Measurements from ENCODE around the gene NUDC. TPM values are rescaled to one million over a fixed set of nuclear protein-coding genes. Genes with fewer than 3 reads are reported as not detected.
A peak's percentile ranks its signal among the peaks of the same experiment; 100 is the strongest.

Gene NUDC
- total RNA-seq, 1 donor from 2014 or later, result 70.2 TPM

- Histone ChIP-seq H3K27me3 (ENCODE audit: insufficient read depth, low read length) (peaks cover 8% of the 10 kb centered on the region), H3K36me3 (ENCODE audit: insufficient read depth, low read length) (no peaks in the 10 kb centered on the region), H3K9me3 (ENCODE audit: insufficient read depth, low read depth, low read length) (no peaks in the 10 kb centered on the region), H3K79me2 (ENCODE audit: insufficient read depth, low read length) (no peaks in the 10 kb centered on the region), H3K4me3 (ENCODE audit: insufficient read depth, low read depth, low read length) (no peak overlapping the region), H3K9ac (ENCODE audit: low read length) (no peak overlapping the region), H3K27ac (ENCODE audit: low read depth, low read length) (no peak overlapping the region), H3K4me2 (ENCODE audit: low read length) (no peak overlapping the region), H2AFZ (ENCODE audit: low read depth, low read length) (no peak overlapping the region), H4K20me1 (ENCODE audit: insufficient read depth, low read length) (no peaks in the 10 kb centered on the region), H3K4me1 (ENCODE audit: insufficient read depth, low read length) (peaks cover 6% of the 10 kb centered on the region)
- FAIRE-seq, result no peak
- Mint-ChIP-seq H3K4me1 (ENCODE audit: low read depth, unreplicated experiment) (peaks cover 8% of the 10 kb centered on the region), H3K27me3 (ENCODE audit: low read depth, unreplicated experiment) (peaks cover 30% of the 10 kb centered on the region), H3K36me3 (ENCODE audit: low read depth, unreplicated experiment) (no peaks in the 10 kb centered on the region), H3K9me3 (ENCODE audit: unreplicated experiment) (no peaks in the 10 kb centered on the region), H3K27ac (ENCODE audit: unreplicated experiment) (no peak overlapping the region), H3K4me3 (ENCODE audit: unreplicated experiment) (no peak overlapping the region)
- DNase-seq (ENCODE audit: low read depth), result no peak
- TF ChIP-seq CTCF (IDR thresholded peaks at IDR 0.05; ENCODE audit: insufficient read depth, low read depth, low read length) (no peak), EZH2 (IDR thresholded peaks at IDR 0.05; ENCODE audit: insufficient read depth, low read length) (no peak)
Measured at GRCh38 chr1:26970810-26971209, 49.3 kb downstream of the NUDC start.

- H2AFZ ChIP-seq (ENCODE audit: low read depth, low read length), result no peak overlapping the region
- TF ChIP-seq CTCF (IDR thresholded peaks at IDR 0.05; ENCODE audit: insufficient read depth, low read depth, low read length), result no peak
- no peak for TF ChIP-seq EZH2 (IDR thresholded peaks at IDR 0.05; ENCODE audit: insufficient read depth, low read length)
- peaks cover 8% of the 10 kb centered on the region for H3K4me1 Mint-ChIP-seq (ENCODE audit: low read depth, unreplicated experiment)
Measured at GRCh38 chr1:26971590-26971989, 50.0 kb downstream of the NUDC start.

GRCh38 chr1:26972390-26972789, 50.8 kb downstream of the NUDC start:
- peaks cover 6% of the 10 kb centered on the region for H3K4me1 ChIP-seq (ENCODE audit: insufficient read depth, low read length)
- peaks cover 8% of the 10 kb centered on the region for H3K4me1 Mint-ChIP-seq (ENCODE audit: low read depth, unreplicated experiment)
- H4K20me1 ChIP-seq (ENCODE audit: insufficient read depth, low read length), result no peaks in the 10 kb centered on the region
- no peak overlapping the region for H3K9ac ChIP-seq (ENCODE audit: low read length)
- no peaks in the 10 kb centered on the region for H3K9me3 Mint-ChIP-seq (ENCODE audit: unreplicated experiment)
- H2AFZ ChIP-seq (ENCODE audit: low read depth, low read length), result peak overlapping the region; percentile 14
- FAIRE-seq (no peak), DNase-seq (ENCODE audit: low read depth) (no peak)
- H3K4me3 Mint-ChIP-seq (ENCODE audit: unreplicated experiment), result no peak overlapping the region
- H3K9me3 ChIP-seq (ENCODE audit: insufficient read depth, low read depth, low read length), result no peaks in the 10 kb centered on the region
- no peaks in the 10 kb centered on the region for H3K36me3 Mint-ChIP-seq (ENCODE audit: low read depth, unreplicated experiment)
- H3K27me3 ChIP-seq (ENCODE audit: insufficient read depth, low read length), result peaks cover 6% of the 10 kb centered on the region
- H3K79me2 ChIP-seq (ENCODE audit: insufficient read depth, low read length), result no peaks in the 10 kb centered on the region
- H3K27me3 Mint-ChIP-seq (ENCODE audit: low read depth, unreplicated experiment), result peaks cover 26% of the 10 kb centered on the region
- peak overlapping the region; percentile 25 for H3K4me2 ChIP-seq (ENCODE audit: low read length)
- H3K27ac ChIP-seq (ENCODE audit: low read depth, low read length), result no peak overlapping the region
- no peak overlapping the region for H3K27ac Mint-ChIP-seq (ENCODE audit: unreplicated experiment)
- H3K36me3 ChIP-seq (ENCODE audit: insufficient read depth, low read length), result no peaks in the 10 kb centered on the region
- H3K4me3 ChIP-seq (ENCODE audit: insufficient read depth, low read depth, low read length), result no peak overlapping the region
- TF ChIP-seq EZH2 (IDR thresholded peaks at IDR 0.05; ENCODE audit: insufficient read depth, low read length), result no peak
- TF ChIP-seq CTCF (IDR thresholded peaks at IDR 0.05; ENCODE audit: insufficient read depth, low read depth, low read length), result no peak

More at GRCh38 chr1:26971590-26971989, 50.0 kb downstream of the NUDC start:
- Histone ChIP-seq H4K20me1 (ENCODE audit: insufficient read depth, low read length) (no peaks in the 10 kb centered on the region), H3K4me3 (ENCODE audit: insufficient read depth, low read depth, low read length) (no peak overlapping the region), H3K4me1 (ENCODE audit: insufficient read depth, low read length) (peaks cover 6% of the 10 kb centered on the region), H3K36me3 (ENCODE audit: insufficient read depth, low read length) (no peaks in the 10 kb centered on the region), H3K4me2 (ENCODE audit: low read length) (no peak overlapping the region), H3K27ac (ENCODE audit: low read depth, low read length) (no peak overlapping the region), H3K9ac (ENCODE audit: low read length) (no peak overlapping the region), H3K27me3 (ENCODE audit: insufficient read depth, low read length) (peaks cover 7% of the 10 kb centered on the region), H3K79me2 (ENCODE audit: insufficient read depth, low read length) (no peaks in the 10 kb centered on the region), H3K9me3 (ENCODE audit: insufficient read depth, low read depth, low read length) (no peaks in the 10 kb centered on the region)
- FAIRE-seq (no peak), DNase-seq (ENCODE audit: low read depth) (no peak)
- H3K36me3 Mint-ChIP-seq (ENCODE audit: low read depth, unreplicated experiment), result no peaks in the 10 kb centered on the region
- H3K27me3 Mint-ChIP-seq (ENCODE audit: low read depth, unreplicated experiment), result peaks cover 29% of the 10 kb centered on the region
- no peak overlapping the region for H3K27ac Mint-ChIP-seq (ENCODE audit: unreplicated experiment)
- H3K4me3 Mint-ChIP-seq (ENCODE audit: unreplicated experiment), result no peak overlapping the region
- no peaks in the 10 kb centered on the region for H3K9me3 Mint-ChIP-seq (ENCODE audit: unreplicated experiment)
